ENCODE results near the gene GSPT1. TPM values are rescaled to one million over a fixed set of nuclear protein-coding genes. Genes with fewer than 3 reads are reported as not detected.

The GSPT1 gene
- total and polyA plus RNA-seq, 9 of the 15 experiments (the other 6 are each of a cell fraction or from before 2014, with no cell fraction given): 63.8 to 269 (median 148) TPM

- intact Hi-C loops (cut with micrococcal nuclease): no loop called here
Measured at GRCh38 chr16:11841026-11841425, 74.7 kb downstream of the GSPT1 start.

DNA sequence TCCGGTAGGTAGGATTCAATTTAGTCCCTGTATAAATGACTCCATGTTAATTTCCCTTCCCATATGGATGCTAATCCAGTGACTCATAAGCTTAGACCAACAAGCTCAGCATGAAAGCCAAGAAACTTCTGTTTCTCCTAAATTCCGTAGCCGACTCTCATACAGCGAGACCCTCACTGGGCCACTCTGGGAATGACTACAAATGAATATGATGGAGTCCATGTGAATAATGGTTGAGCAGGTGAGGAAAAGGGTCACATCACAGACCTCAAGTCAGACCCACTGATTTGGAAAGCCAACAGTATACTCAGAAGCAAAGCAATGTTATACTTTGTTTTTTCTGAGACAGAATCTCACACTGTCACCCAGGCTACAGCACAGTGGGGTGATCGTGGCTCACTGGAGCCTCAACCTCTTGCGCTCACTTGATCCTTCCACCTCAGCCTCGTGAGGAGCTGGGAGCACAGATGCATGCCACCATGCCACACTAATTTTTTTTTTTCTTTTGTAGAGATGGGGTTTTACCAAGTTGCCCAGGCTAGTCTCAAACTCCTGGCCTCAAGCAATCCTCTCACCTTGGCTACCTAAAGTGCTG lies 79.0 kb downstream of the GSPT1 start:
- Histone ChIP-seq H2AFZ (ENCODE audit: low read depth, low read length) (no peak overlapping the region), H3K9me3 (replicated peaks; ENCODE audit: control insufficient read depth, insufficient read depth, low read depth, low read length) (no peaks in the 10 kb centered on the region), H3K4me3 (no peak overlapping the region), H3K27ac (ENCODE audit: extremely low read depth, low read depth, low read length) (no peak overlapping the region), H3K79me2 (ENCODE audit: control insufficient read depth, insufficient read depth, low read length) (no peaks in the 10 kb centered on the region), H3K27me3 (ENCODE audit: control insufficient read depth in 2 of 2, insufficient read depth in 2 of 2, low read length in 2 of 2) (no peaks in the 10 kb centered on the region), H3K9ac (ENCODE audit: insufficient read depth in 1 of 2, low read depth in 2 of 2, low read length in 2 of 2) (no peak overlapping the region), H3K36me3 (ENCODE audit: control insufficient read depth, insufficient read depth, low read length) (peaks cover 57% of the 10 kb centered on the region), H3K4me1 (replicated peaks in 1 of 2; ENCODE audit: control insufficient read depth in 2 of 2, insufficient read depth in 2 of 2, low read length in 2 of 2) (peaks cover 0 to 6% of the 10 kb centered on the region in 2 experiments; a peak in 2 of 5 replicates), H4K20me1 (replicated peaks; ENCODE audit: control insufficient read depth, insufficient read depth, low read length) (peaks cover 15% of the 10 kb centered on the region), H3K9me1 (ENCODE audit: control insufficient read depth, insufficient read depth, low read length) (no peaks in the 10 kb centered on the region), H3K4me2 (ENCODE audit: insufficient read depth, low read length) (no peak overlapping the region)
- FAIRE-seq (no peak), DNase-seq (ENCODE audit: extremely low read depth in 1 of 4, low spot score in 3 of 4) (no peak), ATAC-seq (peak; percentile 62)
- BruUV-seq (replicated peaks): no TSS peak
- CTCF ChIA-PET (ENCODE audit: low intra/inter-chr PET ratio): no interaction called here
- POLR2A ChIA-PET: interaction anchor here (0.6 to 5.5 kb wide), 3 partner anchors 10 to 256 kb away, joined by 3 to 31 read pairs (median 4); no protein-coding TSS in a partner anchor
- in situ Hi-C loops (cut with MboI) (no loop called here), intact Hi-C loops (cut with micrococcal nuclease) (no loop called here)
- 88% methylated on average over 7 of the region's 7 CpGs for WGBS (ENCODE audit: insufficient coverage, low coverage, missing lambda C conversion rate)
- no peak for TF ChIP-seq BCOR (IDR thresholded peaks at IDR 0.05)
- TF ChIP-seq POLR2AphosphoS5 (IDR thresholded peaks at IDR 0.05; ENCODE audit: control insufficient read depth, insufficient read depth, low read depth, low read length): no peak
- TF ChIP-seq POLR2H (tag; IDR thresholded peaks at IDR 0.05; ENCODE audit: low read depth): 0 out of 2 replicates have a peak, but pooled peaks have one; percentile 13
- TF ChIP-seq, protein P1, sequence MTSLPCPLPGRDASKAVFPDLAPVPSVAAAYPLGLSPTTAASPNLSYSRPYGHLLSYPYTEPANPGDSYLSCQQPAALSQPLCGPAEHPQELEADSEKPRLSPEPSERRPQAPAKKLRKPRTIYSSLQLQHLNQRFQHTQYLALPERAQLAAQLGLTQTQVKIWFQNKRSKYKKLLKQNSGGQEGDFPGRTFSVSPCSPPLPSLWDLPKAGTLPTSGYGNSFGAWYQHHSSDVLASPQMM (CRISPR knock-in tag; IDR thresholded peaks at IDR 0.05): no peak
- TF ChIP-seq, protein P2, sequence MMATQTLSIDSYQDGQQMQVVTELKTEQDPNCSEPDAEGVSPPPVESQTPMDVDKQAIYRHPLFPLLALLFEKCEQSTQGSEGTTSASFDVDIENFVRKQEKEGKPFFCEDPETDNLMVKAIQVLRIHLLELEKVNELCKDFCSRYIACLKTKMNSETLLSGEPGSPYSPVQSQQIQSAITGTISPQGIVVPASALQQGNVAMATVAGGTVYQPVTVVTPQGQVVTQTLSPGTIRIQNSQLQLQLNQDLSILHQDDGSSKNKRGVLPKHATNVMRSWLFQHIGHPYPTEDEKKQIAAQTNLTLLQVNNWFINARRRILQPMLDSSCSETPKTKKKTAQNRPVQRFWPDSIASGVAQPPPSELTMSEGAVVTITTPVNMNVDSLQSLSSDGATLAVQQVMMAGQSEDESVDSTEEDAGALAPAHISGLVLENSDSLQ (IDR thresholded peaks at IDR 0.05): no peak
- no peak for TF ChIP-seq CBFB (CRISPR knock-in tag; IDR thresholded peaks at IDR 0.05)
- TF ChIP-seq, protein P3, sequence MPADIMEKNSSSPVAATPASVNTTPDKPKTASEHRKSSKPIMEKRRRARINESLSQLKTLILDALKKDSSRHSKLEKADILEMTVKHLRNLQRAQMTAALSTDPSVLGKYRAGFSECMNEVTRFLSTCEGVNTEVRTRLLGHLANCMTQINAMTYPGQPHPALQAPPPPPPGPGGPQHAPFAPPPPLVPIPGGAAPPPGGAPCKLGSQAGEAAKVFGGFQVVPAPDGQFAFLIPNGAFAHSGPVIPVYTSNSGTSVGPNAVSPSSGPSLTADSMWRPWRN (IDR thresholded peaks at IDR 0.05; ENCODE audit: low read depth): no peak

More at GRCh38 chr16:11841026-11841425, 74.7 kb downstream of the GSPT1 start:
- Histone ChIP-seq H3K27ac (ENCODE audit: extremely low read depth, low read depth, low read length) (no peak overlapping the region), H3K4me3 (no peak overlapping the region), H3K9me1 (ENCODE audit: control insufficient read depth, insufficient read depth, low read length) (no peaks in the 10 kb centered on the region), H3K36me3 (ENCODE audit: control insufficient read depth, insufficient read depth, low read length) (peaks cover 94% of the 10 kb centered on the region), H2AFZ (ENCODE audit: low read depth, low read length) (no peak overlapping the region), H3K9ac (ENCODE audit: insufficient read depth in 1 of 2, low read depth in 2 of 2, low read length in 2 of 2) (no peak overlapping the region), H3K79me2 (ENCODE audit: control insufficient read depth, insufficient read depth, low read length) (peaks cover 21% of the 10 kb centered on the region), H3K4me2 (ENCODE audit: insufficient read depth, low read length) (no peak overlapping the region), H4K20me1 (replicated peaks; ENCODE audit: control insufficient read depth, insufficient read depth, low read length) (peaks cover 17% of the 10 kb centered on the region), H3K9me3 (replicated peaks; ENCODE audit: control insufficient read depth, insufficient read depth, low read depth, low read length) (no peaks in the 10 kb centered on the region), H3K27me3 (ENCODE audit: control insufficient read depth in 2 of 2, insufficient read depth in 2 of 2, low read length in 2 of 2) (no peaks in the 10 kb centered on the region), H3K4me1 (replicated peaks in 1 of 2; ENCODE audit: control insufficient read depth in 2 of 2, insufficient read depth in 2 of 2, low read length in 2 of 2) (peaks cover 0 to 2% of the 10 kb centered on the region in 2 experiments; a peak in 2 of 5 replicates)
- BruUV-seq (replicated peaks): no TSS peak
- ATAC-seq (no peak), FAIRE-seq (no peak), DNase-seq (ENCODE audit: extremely low read depth in 1 of 4, low spot score in 3 of 4) (no peak)
- 98% methylated on average over 6 of the region's 7 CpGs for WGBS (ENCODE audit: insufficient coverage, low coverage, missing lambda C conversion rate)
- CTCF ChIA-PET (ENCODE audit: low intra/inter-chr PET ratio): no interaction called here
- POLR2A ChIA-PET: interaction anchor here (0.6 to 3.1 kb wide), 6 partner anchors 10 to 152 kb away, joined by 3 to 11 read pairs (median 4); partner anchors contain the start of genes RSL1D1 and ZC3H7A
- TF ChIP-seq ZNF140 (CRISPR knock-in tag; IDR thresholded peaks at IDR 0.05): no peak
- TF ChIP-seq NFIX (CRISPR knock-in tag; IDR thresholded peaks at IDR 0.05; ENCODE audit: low read depth): no peak
- TF ChIP-seq PYGO2 (tag; IDR thresholded peaks at IDR 0.05): no peak
- TF ChIP-seq ZNF143 (CRISPR knock-in tag; IDR thresholded peaks at IDR 0.05): no peak
- no peak for TF ChIP-seq SRSF1 (IDR thresholded peaks at IDR 0.05; ENCODE audit: low read depth, low read length)
- no peak for TF ChIP-seq ILF3 (IDR thresholded peaks at IDR 0.05; ENCODE audit: borderline replicate concordance)
- TF ChIP-seq SUPT5H (IDR thresholded peaks at IDR 0.05): no peak
- TF ChIP-seq ZSCAN29 (IDR thresholded peaks at IDR 0.05): no peak
- no peak for TF ChIP-seq SAFB2 (IDR thresholded peaks at IDR 0.05; ENCODE audit: borderline replicate concordance, low read depth, low read length, severe bottlenecking)
- no peak for TF ChIP-seq CHCHD3 (CRISPR knock-in tag; IDR thresholded peaks at IDR 0.05)
- TF ChIP-seq KLF16 (IDR thresholded peaks at IDR 0.05): no peak
- no peak for TF ChIP-seq RBM22 (IDR thresholded peaks at IDR 0.05; ENCODE audit: low read depth, low read length, poor library complexity, severe bottlenecking)
- in situ Hi-C loops (cut with MboI): no loop called here

Data from K562 (cell line).